ENCODE results near the gene PITRM1.

- no peak for TF ChIP-seq EZH2phosphoT487 (conservative IDR thresholded peaks at IDR 0.05; ENCODE audit: low read length)
- TF ChIP-seq, protein P1, sequence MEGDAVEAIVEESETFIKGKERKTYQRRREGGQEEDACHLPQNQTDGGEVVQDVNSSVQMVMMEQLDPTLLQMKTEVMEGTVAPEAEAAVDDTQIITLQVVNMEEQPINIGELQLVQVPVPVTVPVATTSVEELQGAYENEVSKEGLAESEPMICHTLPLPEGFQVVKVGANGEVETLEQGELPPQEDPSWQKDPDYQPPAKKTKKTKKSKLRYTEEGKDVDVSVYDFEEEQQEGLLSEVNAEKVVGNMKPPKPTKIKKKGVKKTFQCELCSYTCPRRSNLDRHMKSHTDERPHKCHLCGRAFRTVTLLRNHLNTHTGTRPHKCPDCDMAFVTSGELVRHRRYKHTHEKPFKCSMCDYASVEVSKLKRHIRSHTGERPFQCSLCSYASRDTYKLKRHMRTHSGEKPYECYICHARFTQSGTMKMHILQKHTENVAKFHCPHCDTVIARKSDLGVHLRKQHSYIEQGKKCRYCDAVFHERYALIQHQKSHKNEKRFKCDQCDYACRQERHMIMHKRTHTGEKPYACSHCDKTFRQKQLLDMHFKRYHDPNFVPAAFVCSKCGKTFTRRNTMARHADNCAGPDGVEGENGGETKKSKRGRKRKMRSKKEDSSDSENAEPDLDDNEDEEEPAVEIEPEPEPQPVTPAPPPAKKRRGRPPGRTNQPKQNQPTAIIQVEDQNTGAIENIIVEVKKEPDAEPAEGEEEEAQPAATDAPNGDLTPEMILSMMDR (IDR thresholded peaks at IDR 0.05; ENCODE audit: insufficient read depth, low read length, poor library complexity, severe bottlenecking), result no peak
Observed at GRCh38 chr10:3172446-3173170, at the start of gene PITRM1.

All from SU-DHL-6 (cell line).